Esophagus mucosa (tissue), 1 donor: Measurements from ENCODE around the gene TFB2M. TPM values are rescaled to one million over a fixed set of nuclear protein-coding genes. Genes with fewer than 3 reads are reported as not detected.
"Not testable (repeated sequence)": the region's sequence is repeated elsewhere in the genome, so short reads cannot be mapped to it uniquely, and the experiment has no call there.

ENCODE experiments used
- ATAC-seq: fragments of 200-7000 bp; cut with Tn5 transposase; one replicate; pipeline ENCODE4 v1.9.1; 2020
- total RNA-seq: library from RNA; stranded (reverse); gene quantifications from one replicate; pipeline ENCODE4 v1.2.4, GENCODE V29; 2023
- donor health status: DM: yes; HTN: yes; CAD: no.

Gene TFB2M
- total RNA-seq, 1 donor from 2014 or later = 8.2 TPM

DNA sequence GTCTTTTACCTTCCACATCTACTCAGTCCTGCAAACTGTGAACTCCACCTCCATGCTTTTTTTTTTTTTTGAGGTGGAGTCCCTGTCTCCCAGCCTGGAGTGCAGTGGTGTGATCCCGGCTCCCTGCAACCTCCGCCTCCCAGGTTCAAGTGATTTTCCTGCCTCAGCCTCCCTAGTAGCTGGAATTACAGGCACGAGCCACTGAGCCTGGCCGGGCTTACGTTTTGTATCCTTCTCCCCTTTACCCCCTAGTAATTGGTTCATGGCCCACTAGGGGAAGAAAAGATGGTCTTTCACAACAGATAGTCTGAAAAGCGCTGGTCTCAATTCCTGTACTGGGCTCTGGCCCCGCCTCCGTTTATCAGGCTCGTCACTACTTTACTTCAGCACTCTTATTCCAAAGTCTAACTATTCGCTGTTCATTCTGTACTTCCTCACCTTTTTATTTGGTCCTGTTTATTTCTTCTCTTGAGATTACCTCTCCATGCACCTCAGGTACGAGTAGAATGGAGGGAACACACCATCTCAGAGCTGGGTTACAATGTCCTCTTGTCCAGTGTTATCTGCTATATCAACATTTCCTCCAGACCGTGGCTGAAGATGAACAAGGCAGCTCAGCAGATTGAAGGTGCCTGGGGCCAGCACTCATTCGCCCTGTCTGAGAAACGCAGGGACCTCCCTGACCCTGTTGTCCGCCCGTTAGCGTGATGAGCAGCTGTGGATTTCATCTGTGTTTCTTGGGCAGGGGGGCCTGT, 16.4 kb upstream of the TFB2M start:
- no peak for ATAC-seq

DNA sequence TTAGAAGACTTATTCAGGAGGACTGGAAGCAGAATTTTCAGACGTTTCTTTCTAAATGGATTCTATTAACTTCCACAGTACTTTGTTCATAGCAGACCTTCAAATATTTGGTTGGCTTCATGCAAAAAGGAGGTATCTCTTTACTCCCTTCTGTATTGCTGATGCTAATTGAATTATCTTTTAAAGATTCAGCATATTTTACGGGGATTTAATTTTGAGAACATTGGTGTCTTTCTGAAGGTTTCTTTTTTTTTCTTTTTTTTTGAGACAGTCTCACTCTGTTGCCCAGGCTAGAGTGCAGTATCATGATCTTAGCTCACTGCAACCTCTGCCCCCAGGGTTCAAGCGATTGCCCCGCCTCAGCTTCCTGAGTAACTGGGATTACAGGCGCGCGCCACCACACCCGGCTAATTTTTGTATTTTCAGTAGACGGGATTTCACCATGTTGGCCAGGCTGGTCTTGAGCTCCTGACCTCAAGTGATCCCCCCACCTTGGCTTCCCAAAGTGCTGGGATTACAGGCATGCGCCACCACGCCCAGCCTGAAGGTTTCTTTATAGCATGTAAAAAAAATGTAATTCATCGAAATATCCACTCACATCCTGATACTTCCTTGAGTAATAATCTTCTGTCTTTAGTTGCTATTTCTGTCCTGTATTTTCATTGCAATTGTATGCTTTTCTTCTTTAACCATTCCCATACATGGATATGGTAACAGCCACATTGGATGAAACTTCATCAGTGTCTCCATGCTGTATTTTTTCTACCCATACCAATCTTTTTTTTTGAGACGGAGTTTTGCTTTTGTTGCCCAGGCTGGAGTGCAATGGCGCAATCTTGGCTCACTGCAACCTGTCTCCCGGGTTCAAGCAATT, 14.7 kb upstream of the TFB2M start:
- ATAC-seq = no peak

DNA sequence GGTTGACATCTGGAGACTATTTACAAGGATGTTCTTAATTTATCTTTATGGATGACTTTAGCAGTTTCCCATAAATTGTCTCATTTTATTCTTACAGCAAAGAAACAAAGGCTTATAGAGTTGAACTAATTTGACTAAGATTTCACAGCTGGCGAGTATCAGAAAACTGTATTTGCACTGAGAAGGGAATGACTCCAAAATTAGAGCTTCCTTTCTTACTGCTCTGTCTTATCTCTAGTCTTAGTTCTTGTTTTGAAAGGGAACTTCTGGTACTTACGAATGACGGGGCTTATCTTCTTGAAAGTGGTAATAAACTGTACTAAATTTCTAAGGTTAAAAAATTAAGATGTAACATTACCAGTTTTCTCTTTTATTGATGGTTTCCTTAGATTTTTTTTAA, 13.8 kb upstream of the TFB2M start:
- no peak for ATAC-seq

GRCh38 chr1:246577720-246578106, 11.7 kb upstream of the TFB2M start:
- no peak for ATAC-seq

- ATAC-seq = no peak
Observed at GRCh38 chr1:246577082-246577719, 11.1 kb upstream of the TFB2M start.

DNA sequence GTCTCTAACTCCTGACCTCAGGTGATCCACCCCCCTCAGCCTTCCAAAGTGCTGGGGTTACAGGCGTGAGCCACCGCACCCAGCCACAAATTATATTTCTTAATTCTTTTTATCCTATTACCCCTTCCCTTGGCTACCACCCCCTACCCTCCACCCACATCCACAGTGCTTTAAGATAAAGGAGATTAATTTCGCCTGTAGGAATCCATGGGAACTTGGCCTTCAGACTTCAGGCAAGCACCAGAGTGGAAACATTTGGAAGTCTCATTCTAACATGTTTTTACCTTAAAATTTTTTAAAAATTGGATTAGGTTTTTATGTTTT, 10.6 kb upstream of the TFB2M start:
- ATAC-seq = no peak

DNA sequence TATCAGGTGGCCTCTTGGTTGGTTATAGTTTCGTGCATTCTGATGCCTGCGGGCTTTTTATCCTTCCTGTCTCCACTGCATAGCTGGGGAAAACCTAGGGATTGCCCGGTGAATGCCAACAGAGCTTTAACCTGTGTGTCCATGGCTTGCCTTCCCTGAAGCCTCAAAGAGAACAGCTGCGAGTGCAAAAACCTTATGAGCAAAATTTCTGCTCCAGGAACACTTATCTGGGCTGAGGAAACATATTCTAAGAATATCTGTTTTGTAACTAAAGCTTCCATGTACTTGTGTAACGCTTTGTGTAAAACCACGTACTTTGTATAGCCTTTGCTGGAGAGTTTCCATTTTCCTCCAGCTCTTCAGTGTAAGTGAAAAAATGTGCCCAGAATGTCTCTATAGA, 7.4 kb upstream of the TFB2M start:
- no peak for ATAC-seq

GRCh38 chr1:246572785-246573184, 6.7 kb upstream of the TFB2M start:
- ATAC-seq = no peak

DNA sequence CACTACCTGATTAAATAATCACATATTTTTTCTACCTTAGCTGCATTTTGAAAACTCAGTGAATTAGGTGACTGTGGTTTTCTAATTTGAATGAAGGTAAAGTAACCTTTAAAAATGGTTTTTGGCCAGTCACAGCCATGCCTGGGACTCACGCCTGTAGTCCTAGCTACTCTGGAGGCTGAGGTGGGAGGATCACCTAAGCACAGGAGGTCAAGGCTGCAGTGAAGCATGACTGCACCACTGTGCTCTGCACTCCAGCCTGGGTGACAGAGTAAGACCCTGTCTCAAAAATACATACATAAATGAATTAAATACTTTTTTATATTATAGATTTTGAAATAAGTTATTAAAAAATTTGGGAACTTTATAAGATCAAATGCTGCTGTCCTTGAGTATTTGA, 5.9 kb upstream of the TFB2M start:
- ATAC-seq = no peak

- ATAC-seq = not testable (repeated sequence)
Observed at GRCh38 chr1:246571309-246571708, 5.2 kb upstream of the TFB2M start.

- ATAC-seq = no peak
Observed at GRCh38 chr1:246569248-246570238, 3.5 kb upstream of the TFB2M start.

- ATAC-seq = no peak
Observed at GRCh38 chr1:246567646-246568235, 1.7 kb upstream of the TFB2M start.

DNA sequence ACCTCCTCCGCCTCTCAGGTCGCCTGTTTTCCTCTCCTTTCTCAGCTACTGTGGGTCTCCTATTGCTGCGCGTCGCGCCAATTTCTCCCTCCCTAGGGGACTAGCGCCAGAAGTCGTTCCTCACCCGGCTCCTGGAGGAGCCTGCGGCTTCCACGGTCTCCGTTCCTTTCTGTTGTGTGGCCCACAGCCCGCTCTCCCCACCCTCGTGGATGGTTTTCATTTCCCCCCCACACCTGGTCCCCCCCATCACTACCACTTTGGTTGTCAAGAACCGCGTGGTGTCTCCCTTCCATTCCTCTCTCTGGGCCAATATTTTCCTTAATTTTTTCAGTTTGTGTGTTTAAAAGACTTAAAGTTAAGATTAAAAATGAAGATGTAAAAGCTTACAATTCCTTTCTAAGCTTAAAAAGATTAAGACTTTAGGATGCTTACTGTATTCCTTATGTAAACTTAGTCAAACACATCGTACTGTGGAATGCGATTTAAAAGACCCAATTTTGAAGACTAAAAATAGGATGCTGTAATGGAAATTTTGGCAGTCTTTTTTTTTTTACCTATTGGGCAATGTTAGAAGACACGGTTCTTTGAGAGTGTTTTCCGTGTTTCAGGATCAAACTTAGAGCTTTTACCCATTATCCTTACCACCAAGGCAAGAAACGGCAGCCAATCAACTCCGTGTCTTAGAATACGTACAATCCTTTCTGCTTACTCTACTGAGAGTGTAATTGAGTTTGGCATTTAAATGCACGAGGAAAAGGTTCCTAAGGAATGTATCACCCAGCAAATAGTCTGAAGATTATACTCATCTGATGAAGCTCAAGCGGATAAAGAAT, 968 bp upstream of the TFB2M start:
- ATAC-seq = peak; percentile 12

- ATAC-seq = peak; percentile 3
Observed at GRCh38 chr1:246565751-246566127, 322 bp downstream of the TFB2M start.

- no peak for ATAC-seq
Observed at GRCh38 chr1:246564839-246565750, 966 bp downstream of the TFB2M start.

DNA sequence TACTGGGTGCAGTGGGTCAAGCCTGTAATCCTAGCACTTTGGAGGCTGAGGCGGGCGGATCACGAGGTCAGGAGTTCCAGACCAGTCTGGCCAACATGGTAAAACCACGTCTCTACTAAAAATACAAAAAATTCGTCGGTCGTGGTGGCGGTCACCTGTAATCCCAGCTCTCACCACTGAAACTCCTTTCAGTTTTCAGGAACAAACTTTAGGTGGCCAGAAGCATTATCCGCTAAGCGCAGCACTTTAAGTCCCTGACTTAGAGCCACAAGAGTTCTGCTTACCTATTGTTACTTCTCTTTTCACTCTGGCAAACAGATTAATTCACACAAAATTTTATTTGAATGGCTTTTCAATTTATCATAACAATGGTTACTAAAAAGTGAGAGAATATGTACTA, 5.2 kb downstream of the TFB2M start:
- not testable (repeated sequence) for ATAC-seq

DNA sequence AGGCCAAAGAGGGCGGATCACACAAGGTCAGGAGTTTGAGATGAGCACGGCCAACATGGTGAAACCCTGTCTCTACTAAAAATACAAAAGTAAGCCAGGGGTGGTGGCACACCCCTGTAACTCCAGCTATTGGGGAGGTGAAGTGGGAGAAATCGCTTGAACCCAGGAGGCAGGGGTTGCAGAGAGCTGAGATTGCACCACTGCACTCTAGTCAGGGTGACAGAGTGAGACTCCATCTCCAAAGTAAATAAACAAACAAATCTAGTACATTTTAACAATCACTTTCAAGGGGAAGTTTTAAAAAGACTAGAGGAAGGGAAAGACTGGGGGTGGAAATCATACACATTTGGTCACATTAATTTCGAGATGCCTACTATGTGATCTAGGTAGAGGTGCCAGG, 6.8 kb downstream of the TFB2M start:
- no peak for ATAC-seq

GRCh38 chr1:246558041-246558440, 8.0 kb downstream of the TFB2M start:
- ATAC-seq = no peak

DNA sequence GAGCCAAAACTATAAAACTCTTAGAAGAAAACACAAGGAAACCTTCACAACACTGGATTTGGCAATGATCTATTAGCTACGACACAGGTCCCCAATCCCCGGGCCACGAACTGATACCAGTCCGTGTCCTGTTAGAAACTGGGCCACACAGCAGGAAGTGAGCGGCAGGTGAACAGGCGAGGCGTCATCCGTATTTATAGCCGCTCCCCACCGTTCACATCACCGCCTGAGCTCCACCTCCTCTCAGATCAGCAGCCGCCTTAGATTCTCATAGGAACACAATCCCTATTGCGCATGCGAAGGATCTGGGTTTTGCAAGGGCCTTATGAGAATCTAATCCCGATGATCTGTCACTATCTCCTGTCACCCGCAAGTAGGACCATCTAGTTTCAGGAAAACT, 11.9 kb downstream of the TFB2M start:
- no peak for ATAC-seq

DNA sequence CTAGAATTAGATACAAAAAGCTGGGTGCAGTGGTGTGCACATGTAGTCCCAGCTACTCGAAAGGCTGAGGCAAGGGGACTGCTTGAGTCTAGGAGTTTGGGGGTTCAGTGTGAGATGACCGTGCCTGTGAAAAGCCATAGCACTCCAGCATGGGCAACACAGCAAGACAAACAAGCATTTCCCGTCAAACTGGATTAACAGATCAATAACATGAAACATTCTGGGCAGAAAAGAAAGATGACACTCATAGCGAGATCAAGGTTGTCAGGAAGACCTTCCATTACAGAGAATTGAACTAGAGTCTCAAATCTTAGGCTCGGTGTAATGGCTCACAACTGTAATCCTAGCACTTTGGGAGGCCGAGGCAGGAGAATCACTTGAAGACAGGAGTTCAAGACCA, 14.0 kb downstream of the TFB2M start:
- no peak for ATAC-seq
